SU-DHL-6 (cell line): ENCODE data around the gene RGS3.

Source experiments
- H2AFZ ChIP-seq: fragments of 200-600 bp; sonication (generic); 2 replicates; pipeline ENCODE4 v1.6.1; 2014; ENCODE audit warnings: low read depth, mild to moderate bottlenecking, moderate library complexity, mixed read lengths, antibody characterized with exemption, low read length; ENCODE audit not compliant: severe bottlenecking
- H3F3A ChIP-seq: fragments of 200-600 bp; shearing (Covaris generic); 2 replicates; pipeline ENCODE4 v1.6.0; 2016; ENCODE audit warnings: antibody characterized with exemption, mild to moderate bottlenecking; ENCODE audit not compliant: insufficient read depth
- H3K27ac ChIP-seq: fragments of 200-600 bp; sonication (generic); 2 replicates; pipeline ENCODE4 v1.5.1; 2016; ENCODE audit warnings: low read depth, mild to moderate bottlenecking, low read length, moderate library complexity, mixed read lengths
- H3K27me3 ChIP-seq: fragments of 200-600 bp; sonication (generic), shearing (Covaris generic); 2 replicates; pipeline ENCODE4 v1.6.0; 2014; ENCODE audit warnings: mild to moderate bottlenecking, low read length
- H3K36me3 ChIP-seq: fragments of 200-600 bp; sonication (generic); 2 replicates; pipeline ENCODE4 v1.6.1; 2014; ENCODE audit warnings: mild to moderate bottlenecking, low read length, mixed read lengths
- H3K4me2 ChIP-seq: fragments of 300-600, 200-600 bp; shearing (Covaris generic), sonication (generic); 2 replicates; pipeline ENCODE4 v1.6.0; 2014; ENCODE audit warnings: low read length, low read depth, mild to moderate bottlenecking; ENCODE audit not compliant: poor library complexity, severe bottlenecking
- H3K4me3 ChIP-seq: fragments of 200-600 bp; sonication (generic); 2 replicates; pipeline ENCODE4 v1.5.1; 2014; ENCODE audit warnings: antibody characterized with exemption, low read length, mild to moderate bottlenecking, mixed read lengths; ENCODE audit not compliant: insufficient read depth, poor library complexity, severe bottlenecking
- H3K79me2 ChIP-seq: fragments of 200-600 bp; sonication (generic); 2 replicates; pipeline ENCODE4 v1.6.1; 2014; ENCODE audit warnings: mild to moderate bottlenecking, low read length, moderate library complexity; ENCODE audit not compliant: insufficient read depth
- H3K9ac ChIP-seq: fragments of 200-600 bp; sonication (generic); 2 replicates; pipeline ENCODE4 v1.7.0; 2014; ENCODE audit warnings: mild to moderate bottlenecking, low read length
- H3K9me2 ChIP-seq: fragments of 200-600 bp; sonication (generic); replicated peaks from 2 replicates; pipeline ENCODE4 v1.6.1; 2014; ENCODE audit warnings: low read length; ENCODE audit not compliant: insufficient read depth
- H3K9me3 ChIP-seq: fragments of 200-600 bp; sonication (generic); 2 replicates; pipeline ENCODE4 v1.6.1; 2014; ENCODE audit warnings: low read length, mixed read lengths; ENCODE audit not compliant: insufficient read depth
- H4K20me1 ChIP-seq: fragments of 200-600 bp; sonication (generic); 2 replicates; pipeline ENCODE4 v1.6.1; 2014; ENCODE audit warnings: low read depth, mild to moderate bottlenecking, antibody characterized with exemption, low read length, moderate library complexity, mixed read lengths
- CTCF ChIP-seq: fragments of 200-600 bp; sonication (generic); IDR thresholded peaks from one replicate; pipeline ENCODE4 v1.5.1; 2017; ENCODE audit warnings: antibody characterized with exemption, mild to moderate bottlenecking, low read length, moderate library complexity; ENCODE audit not compliant: insufficient read depth, poor library complexity, severe bottlenecking
- EZH2phosphoT487 ChIP-seq: fragments of 200-600 bp; sonication (generic), shearing (Covaris generic); conservative IDR thresholded peaks from 2 replicates; pipeline ENCODE4 v1.6.1; 2018; ENCODE audit warnings: mild to moderate bottlenecking, antibody characterized with exemption, low read length, moderate library complexity, mixed read lengths

Gene RGS3

GRCh38 chr9:113563826-113564497 is 100.4 kb downstream of the RGS3 start:
- H3K27me3 ChIP-seq: no peaks in the 10 kb centered on the region
- no peaks in the 10 kb centered on the region for H4K20me1 ChIP-seq
- H3K36me3 ChIP-seq: no peaks in the 10 kb centered on the region
- H3K4me3 ChIP-seq: no peak overlapping the region
- H3K9ac ChIP-seq: no peak overlapping the region
- no peaks in the 10 kb centered on the region for H3K79me2 ChIP-seq
- no peaks in the 10 kb centered on the region for H3K9me3 ChIP-seq
- no peak overlapping the region for H2AFZ ChIP-seq
- TF ChIP-seq EZH2phosphoT487: no peak
- no peak for TF ChIP-seq CTCF
- H3K4me2 ChIP-seq: no peak overlapping the region
- H3K9me2 ChIP-seq: no peaks in the 10 kb centered on the region
- no peak overlapping the region for H3K27ac ChIP-seq
- H3F3A ChIP-seq: no peaks in the 10 kb centered on the region

DNA sequence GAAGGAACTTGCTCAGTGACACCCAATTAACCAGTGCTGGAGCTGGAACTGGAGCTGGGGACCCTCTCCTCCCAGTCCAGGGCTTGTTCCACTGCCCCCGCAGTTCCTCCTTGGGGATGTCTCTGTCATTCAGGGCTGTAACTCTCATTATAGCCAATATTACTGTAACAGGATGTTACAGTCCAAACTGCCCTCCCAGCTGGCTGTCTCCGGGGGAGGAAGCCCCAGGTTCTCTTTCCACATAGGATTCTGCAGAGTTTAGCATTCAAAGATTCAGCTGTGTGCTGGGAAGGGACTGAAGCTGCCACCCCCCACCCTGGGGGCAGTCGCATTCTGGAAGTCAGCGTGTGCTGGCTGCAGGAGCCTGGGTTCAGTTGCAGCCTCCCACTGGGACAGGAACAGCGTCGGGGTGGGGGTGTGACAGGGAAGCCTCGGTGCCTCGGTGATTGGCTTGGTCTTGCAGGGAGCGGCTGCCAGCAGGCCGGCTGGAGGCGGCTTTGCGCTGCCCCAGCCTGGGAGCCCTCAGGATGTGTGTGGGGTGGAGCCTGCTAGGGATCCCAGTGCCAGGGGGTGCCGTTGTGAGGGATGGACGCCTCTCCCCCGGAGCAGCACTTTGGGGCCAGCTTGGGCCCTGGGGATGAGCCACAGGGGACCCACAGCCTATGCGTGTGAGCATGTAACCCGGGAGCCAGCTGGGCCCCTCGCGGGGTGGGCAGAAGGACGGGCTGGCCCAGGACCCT is 101.1 kb downstream of the RGS3 start:
- Histone ChIP-seq H2AFZ (no peak overlapping the region), H3K79me2 (no peaks in the 10 kb centered on the region), H3K27me3 (no peaks in the 10 kb centered on the region), H3K9me2 (no peaks in the 10 kb centered on the region), H3F3A (no peaks in the 10 kb centered on the region), H3K27ac (no peak overlapping the region), H3K4me3 (no peak overlapping the region), H3K4me2 (no peak overlapping the region), H3K9me3 (no peaks in the 10 kb centered on the region), H3K9ac (no peak overlapping the region), H4K20me1 (no peaks in the 10 kb centered on the region), H3K36me3 (no peaks in the 10 kb centered on the region)
- TF ChIP-seq EZH2phosphoT487 (no peak), CTCF (no peak)

- no peak overlapping the region for H3K4me3 ChIP-seq
These were observed 102.6 kb downstream of the RGS3 start for GRCh38 chr9:113566016-113566711.

More at GRCh38 chr9:113566016-113566711, 102.6 kb downstream of the RGS3 start:
- Histone ChIP-seq H3K9me3 (no peaks in the 10 kb centered on the region), H3K36me3 (no peaks in the 10 kb centered on the region), H3K4me2 (no peak overlapping the region), H4K20me1 (no peaks in the 10 kb centered on the region), H3K9me2 (no peaks in the 10 kb centered on the region), H3K79me2 (no peaks in the 10 kb centered on the region), H2AFZ (no peak overlapping the region), H3F3A (no peaks in the 10 kb centered on the region), H3K27me3 (no peaks in the 10 kb centered on the region), H3K9ac (no peak overlapping the region), H3K27ac (no peak overlapping the region)
- TF ChIP-seq CTCF (no peak), EZH2phosphoT487 (no peak)
